HUDEP-2 (cell line): Measurements from ENCODE around the gene HHEX.
"Not testable (repeated sequence)": the region's sequence is repeated elsewhere in the genome, so short reads cannot be mapped to it uniquely, and the experiment has no call there.

Experiments
- DNase-seq, 76 experiments: peaks; one replicate each; lab custom pipeline; 2025; ENCODE audit not compliant: unreplicated experiment in 76 of 76; lab: John Stamatoyannopoulos, UW

The HHEX gene

DNA sequence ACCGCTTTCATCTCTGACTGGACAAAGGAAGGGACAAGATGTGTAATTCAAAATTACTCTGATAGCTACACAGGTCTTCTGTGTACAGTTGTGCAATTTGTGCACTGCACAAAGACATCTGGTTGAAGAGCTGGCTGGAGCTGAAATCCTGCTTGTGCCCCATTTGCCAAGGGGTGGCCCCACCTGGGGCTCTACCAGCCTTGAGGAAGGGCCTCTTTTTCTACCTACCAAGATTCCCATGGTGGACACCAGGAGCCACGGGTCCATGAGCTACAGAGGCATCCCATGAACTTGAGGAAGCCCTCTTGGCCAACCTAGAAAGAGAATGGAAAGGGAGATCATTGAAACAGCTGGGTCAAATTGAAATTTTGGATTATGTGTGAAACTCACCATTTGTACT, 43.2 kb downstream of the HHEX start:
- no peak for DNase-seq

DNA sequence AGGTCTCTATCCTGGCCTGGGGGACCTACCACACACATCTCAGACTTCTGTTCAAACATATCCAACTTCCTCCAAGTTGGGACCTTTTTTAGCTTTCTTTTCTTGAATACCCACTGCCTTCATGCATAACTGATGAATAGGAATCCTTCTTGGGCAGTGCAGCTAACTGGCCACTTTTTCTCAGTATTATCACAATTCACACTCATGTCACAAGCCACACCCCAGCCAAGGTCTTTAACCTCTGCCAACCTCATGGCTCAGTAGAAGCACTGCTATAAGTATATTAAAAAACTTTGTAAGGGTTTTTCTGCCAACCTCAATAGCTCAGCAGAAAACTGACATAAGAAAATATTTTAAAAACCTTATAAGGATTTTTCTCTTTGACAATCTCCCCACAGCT, 44.5 kb downstream of the HHEX start:
- peak in 31 of 76 experiments; percentile 2 to 56 (median 21) for DNase-seq

DNA sequence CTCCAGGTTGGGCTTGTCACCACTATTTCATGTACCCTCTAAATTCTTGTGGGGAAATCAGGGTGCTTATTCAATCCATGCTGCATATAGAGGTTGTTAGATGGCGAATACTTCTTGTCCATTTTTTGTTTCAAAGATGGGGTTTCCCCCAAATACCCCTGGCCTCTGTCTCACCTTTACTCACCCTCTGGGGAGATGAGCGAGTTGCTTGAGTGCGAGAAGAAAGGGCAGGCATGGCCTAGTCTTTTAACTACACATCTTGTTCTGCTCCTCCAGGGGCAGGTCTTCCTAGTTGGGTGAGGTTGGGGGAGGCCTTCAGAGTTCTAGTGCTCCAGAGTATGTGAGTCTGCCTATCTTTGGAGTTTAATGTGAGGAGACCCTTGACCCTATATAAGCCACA, 46.2 kb downstream of the HHEX start:
- DNase-seq: no peak

DNA sequence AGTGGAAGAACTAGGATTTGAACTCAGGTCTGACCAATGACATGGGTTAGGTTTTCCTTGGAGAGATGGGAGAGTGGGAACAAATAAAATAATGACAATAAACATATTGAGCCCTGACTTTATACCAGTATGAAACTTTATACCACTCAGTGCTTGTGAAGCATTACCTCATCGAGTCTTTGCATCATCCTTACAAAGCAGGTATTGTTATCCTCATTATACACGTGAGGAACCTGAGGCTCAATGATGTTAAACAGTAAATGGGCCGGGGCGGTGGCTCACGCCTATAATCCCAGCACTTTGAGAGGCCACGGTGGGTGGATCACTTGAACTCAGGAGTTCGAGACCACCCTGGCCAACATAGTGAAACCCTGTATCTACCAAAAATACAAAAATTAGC, 47.7 kb downstream of the HHEX start:
- DNase-seq: no peak

DNA sequence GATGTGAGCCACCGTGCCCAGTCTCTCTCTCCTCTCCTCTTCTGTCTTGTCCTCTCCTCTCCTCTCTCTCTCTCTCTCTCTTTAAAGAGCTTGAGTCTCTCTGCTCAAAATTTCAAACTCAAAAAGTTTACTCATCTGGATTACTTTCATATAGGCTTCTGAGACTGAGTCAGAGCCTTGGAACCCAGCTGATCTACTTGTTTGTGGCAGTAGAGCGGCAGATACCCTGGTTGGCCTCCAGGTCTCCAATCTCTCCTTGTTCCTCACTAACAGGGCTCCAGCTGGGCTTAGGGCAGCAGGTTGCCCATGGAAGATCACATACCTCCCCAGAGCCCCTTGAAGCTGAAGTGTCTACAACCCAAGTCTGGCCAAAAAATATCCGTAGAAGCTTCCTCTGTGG, 51.0 kb downstream of the HHEX start:
- no peak for DNase-seq

DNA sequence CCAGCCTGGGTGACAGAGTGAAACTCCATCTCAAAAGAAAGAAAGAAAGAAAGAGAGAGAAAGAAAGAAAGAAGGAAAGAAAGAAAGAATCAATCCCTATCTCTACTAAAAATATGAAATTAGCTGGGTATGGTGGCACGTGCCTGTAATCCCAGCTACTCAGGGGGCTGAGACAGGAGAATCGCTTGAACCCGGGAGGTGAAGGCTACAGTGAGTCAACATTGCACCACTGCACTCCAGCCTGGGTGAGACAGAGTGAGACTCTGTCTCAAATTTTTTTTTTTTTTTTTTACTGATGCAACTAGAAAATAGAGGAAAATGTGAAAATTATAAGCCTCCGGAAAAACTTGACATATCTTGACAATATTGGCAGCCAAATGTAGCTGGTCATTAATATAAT, 52.0 kb downstream of the HHEX start:
- not testable (repeated sequence) for DNase-seq

DNA sequence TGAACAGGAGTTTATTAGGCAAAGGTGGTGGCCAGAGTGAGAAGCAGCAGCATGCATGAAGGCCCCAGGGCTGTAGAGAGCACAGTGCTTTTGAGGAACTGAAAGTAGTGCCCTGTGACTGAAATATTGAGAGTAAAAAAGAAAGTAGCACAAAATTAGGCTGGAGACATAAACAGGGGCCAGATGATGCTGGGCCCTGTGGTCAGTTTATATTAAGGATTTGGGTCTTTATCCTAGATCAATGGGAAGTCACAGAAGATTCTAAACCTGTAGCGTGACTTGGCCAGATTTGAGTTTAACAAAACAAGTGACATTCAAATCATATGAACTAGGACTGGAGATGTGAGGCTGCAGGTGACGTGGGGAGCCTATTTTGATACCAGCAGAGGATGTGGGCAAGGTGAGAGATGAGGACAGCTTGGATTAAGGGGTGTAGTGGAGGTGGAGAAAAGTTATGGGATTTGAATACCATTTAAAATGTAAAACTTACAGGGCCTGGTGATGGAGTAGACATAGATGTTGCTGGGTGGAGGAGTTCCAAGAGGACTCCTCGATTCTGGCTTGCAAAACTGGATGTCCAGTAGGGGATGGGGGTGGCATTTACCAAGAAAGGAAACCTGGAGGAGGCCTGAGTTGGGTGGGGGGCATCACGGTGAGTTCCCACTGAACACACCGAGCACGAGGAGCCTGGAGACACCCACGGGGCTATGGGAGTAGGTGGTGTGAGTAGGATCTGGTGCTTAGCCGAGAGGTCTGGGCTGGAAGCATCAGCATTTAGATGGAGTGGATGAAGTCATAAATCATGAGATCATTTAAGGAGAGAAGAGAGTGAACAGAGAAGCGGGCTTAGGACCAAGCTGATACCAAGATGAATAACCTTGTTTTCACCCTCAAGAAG, 52.8 kb downstream of the HHEX start:
- DNase-seq: no peak
